DOHH2 (cell line): ENCODE measurements around the gene LARGE1.

ENCODE experiments used
- H3F3A ChIP-seq: fragments of 200-600 bp; sonication (generic), shearing (Covaris generic); 2 replicates; pipeline ENCODE4 v1.6.0; 2016; ENCODE audit warnings: antibody characterized with exemption, mild to moderate bottlenecking; ENCODE audit not compliant: control insufficient read depth, insufficient read depth
- H3K27ac ChIP-seq: fragments of 200-600 bp; sonication (generic); 2 replicates; pipeline ENCODE4 v1.5.1; 2014; ENCODE audit warnings: low read depth, mild to moderate bottlenecking, low read length, moderate library complexity
- H3K27me3 ChIP-seq: fragments of 200-600 bp; sonication (generic); 2 replicates; pipeline ENCODE4 v1.6.1; 2014; ENCODE audit warnings: mild to moderate bottlenecking, low read length, mixed read lengths; ENCODE audit not compliant: control insufficient read depth
- H3K36me3 ChIP-seq: fragments of 200-600 bp; sonication (generic); 2 replicates; pipeline ENCODE4 v1.6.1; 2014; ENCODE audit warnings: mild to moderate bottlenecking, low read length, moderate library complexity, mixed read lengths; ENCODE audit not compliant: control insufficient read depth
- H3K4me1 ChIP-seq: fragments of 200-600 bp; sonication (generic); 2 replicates; pipeline ENCODE4 v1.6.1; 2014; ENCODE audit warnings: mild to moderate bottlenecking, low read length, mixed read lengths; ENCODE audit not compliant: control insufficient read depth
- H3K4me2 ChIP-seq: fragments of 200-600 bp; sonication (generic); 2 replicates; pipeline ENCODE4 v1.6.0; 2014; ENCODE audit warnings: mild to moderate bottlenecking, low read length, moderate library complexity
- H3K4me3 ChIP-seq: fragments of 200-600 bp; sonication (generic); 2 replicates; pipeline ENCODE4 v1.5.1; 2014; ENCODE audit warnings: mild to moderate bottlenecking, low read length, mixed read lengths
- H3K79me2 ChIP-seq: fragments of 200-600 bp; sonication (generic); 2 replicates; pipeline ENCODE4 v1.6.1; 2014; ENCODE audit warnings: mild to moderate bottlenecking, low read length, mixed read lengths; ENCODE audit not compliant: control insufficient read depth
- H3K9me2 ChIP-seq: fragments of 200-600 bp; sonication (generic); replicated peaks from 2 replicates; pipeline ENCODE4 v1.6.1; 2014; ENCODE audit warnings: mild to moderate bottlenecking, low read length, mixed read lengths; ENCODE audit not compliant: control insufficient read depth
- H3K9me3 ChIP-seq: fragments of 200-600 bp; sonication (generic); 2 replicates; pipeline ENCODE4 v1.6.1; 2014; ENCODE audit warnings: antibody characterized with exemption, low read length, mixed read lengths; ENCODE audit not compliant: control insufficient read depth, insufficient read depth
- H4K20me1 ChIP-seq: fragments of 200-600 bp; sonication (generic); 2 replicates; pipeline ENCODE4 v1.6.0; 2014; ENCODE audit warnings: low read depth, mild to moderate bottlenecking, antibody characterized with exemption, low read length, moderate library complexity; ENCODE audit not compliant: control insufficient read depth, insufficient read depth
- CTCF ChIP-seq: fragments of 200-600 bp; sonication (generic); IDR thresholded peaks from one replicate; pipeline ENCODE4 v1.5.1; 2014; ENCODE audit warnings: antibody characterized with exemption, mild to moderate bottlenecking, low read depth, low read length; ENCODE audit not compliant: poor library complexity, severe bottlenecking
- EZH2phosphoT487 ChIP-seq: fragments of 200-600 bp; sonication (generic); IDR thresholded peaks from 2 replicates; pipeline ENCODE4 v1.6.1; 2017; ENCODE audit warnings: borderline replicate concordance, mild to moderate bottlenecking, antibody characterized with exemption, low read length, moderate library complexity, mixed read lengths

LARGE1 gene

GRCh38 chr22:33914131-33914530, 6.1 kb downstream of the LARGE1 start:
- Histone ChIP-seq H3K27me3 (no peaks in the 10 kb centered on the region), H3K79me2 (no peaks in the 10 kb centered on the region), H3K9me2 (no peaks in the 10 kb centered on the region), H3K36me3 (no peaks in the 10 kb centered on the region), H3K9me3 (no peaks in the 10 kb centered on the region), H3F3A (no peaks in the 10 kb centered on the region), H3K4me1 (no peaks in the 10 kb centered on the region), H3K4me2 (no peak overlapping the region), H3K4me3 (no peak overlapping the region), H3K27ac (no peak overlapping the region), H4K20me1 (no peaks in the 10 kb centered on the region)
- TF ChIP-seq CTCF (no peak), EZH2phosphoT487 (no peak)

- H3K9me3 ChIP-seq, result no peaks in the 10 kb centered on the region
- no peaks in the 10 kb centered on the region for H3K79me2 ChIP-seq
- H3F3A ChIP-seq, result no peaks in the 10 kb centered on the region
- TF ChIP-seq CTCF, result no peak
- TF ChIP-seq EZH2phosphoT487, result no peak
- no peak overlapping the region for H3K27ac ChIP-seq
- no peak overlapping the region for H3K4me3 ChIP-seq
- H4K20me1 ChIP-seq, result no peaks in the 10 kb centered on the region
- no peaks in the 10 kb centered on the region for H3K36me3 ChIP-seq
- no peaks in the 10 kb centered on the region for H3K27me3 ChIP-seq
- no peaks in the 10 kb centered on the region for H3K4me1 ChIP-seq
- H3K9me2 ChIP-seq, result no peaks in the 10 kb centered on the region
- no peak overlapping the region for H3K4me2 ChIP-seq
Measured at GRCh38 chr22:33913188-33913587, 7.1 kb downstream of the LARGE1 start.

- Histone ChIP-seq H3K4me3 (no peak overlapping the region), H4K20me1 (no peaks in the 10 kb centered on the region), H3K36me3 (no peaks in the 10 kb centered on the region), H3K9me2 (no peaks in the 10 kb centered on the region), H3K9me3 (no peaks in the 10 kb centered on the region), H3F3A (no peaks in the 10 kb centered on the region), H3K4me2 (no peak overlapping the region), H3K27ac (no peak overlapping the region), H3K27me3 (no peaks in the 10 kb centered on the region), H3K79me2 (no peaks in the 10 kb centered on the region), H3K4me1 (no peaks in the 10 kb centered on the region)
- no peak for TF ChIP-seq CTCF
- no peak for TF ChIP-seq EZH2phosphoT487
Measured at GRCh38 chr22:33909911-33910310, 10.4 kb downstream of the LARGE1 start.

GRCh38 chr22:33909075-33909458, 11.2 kb downstream of the LARGE1 start:
- Histone ChIP-seq H3K79me2 (no peaks in the 10 kb centered on the region), H3K4me1 (no peaks in the 10 kb centered on the region)

More at GRCh38 chr22:33909075-33909458, 11.2 kb downstream of the LARGE1 start:
- TF ChIP-seq EZH2phosphoT487 (no peak), CTCF (no peak)
- no peak overlapping the region for H3K4me3 ChIP-seq
- no peaks in the 10 kb centered on the region for H3K9me2 ChIP-seq
- no peak overlapping the region for H3K27ac ChIP-seq
- H3F3A ChIP-seq, result no peaks in the 10 kb centered on the region
- no peaks in the 10 kb centered on the region for H3K36me3 ChIP-seq
- no peaks in the 10 kb centered on the region for H3K9me3 ChIP-seq
- H3K4me2 ChIP-seq, result no peak overlapping the region
- no peaks in the 10 kb centered on the region for H4K20me1 ChIP-seq
- H3K27me3 ChIP-seq, result no peaks in the 10 kb centered on the region
